ENCODE results near the gene RFX1.

GRCh38 chr19:14000691-14001375 lies 5.3 kb downstream of the RFX1 start:
- TF ChIP-seq POLR2A (IDR thresholded peaks at IDR 0.05) (no peak), CTCF (IDR thresholded peaks at IDR 0.05) (no peak)
